ENCODE data around the gene LINGO1.

DNA sequence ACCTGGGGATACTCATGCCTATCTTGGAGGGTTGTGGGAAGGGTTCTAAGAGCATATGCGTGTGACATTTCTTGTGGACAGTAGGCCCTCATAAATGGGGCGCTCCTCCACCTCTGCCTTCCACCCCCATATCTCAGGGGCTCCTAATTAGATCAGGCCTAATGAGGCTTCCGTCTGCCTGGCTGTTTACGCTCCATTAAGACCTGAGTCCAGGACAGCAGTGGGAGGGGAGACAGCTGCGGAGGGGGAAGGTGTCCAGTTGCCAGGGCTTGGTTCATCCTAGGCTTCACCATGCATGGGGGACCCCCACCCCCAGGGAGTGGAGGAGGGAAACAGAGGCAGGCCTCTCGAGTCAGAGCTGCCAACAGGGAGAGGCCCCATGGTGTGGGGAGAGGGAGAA lies 9.3 kb upstream of the LINGO1 start:
- TF ChIP-seq, protein P1, sequence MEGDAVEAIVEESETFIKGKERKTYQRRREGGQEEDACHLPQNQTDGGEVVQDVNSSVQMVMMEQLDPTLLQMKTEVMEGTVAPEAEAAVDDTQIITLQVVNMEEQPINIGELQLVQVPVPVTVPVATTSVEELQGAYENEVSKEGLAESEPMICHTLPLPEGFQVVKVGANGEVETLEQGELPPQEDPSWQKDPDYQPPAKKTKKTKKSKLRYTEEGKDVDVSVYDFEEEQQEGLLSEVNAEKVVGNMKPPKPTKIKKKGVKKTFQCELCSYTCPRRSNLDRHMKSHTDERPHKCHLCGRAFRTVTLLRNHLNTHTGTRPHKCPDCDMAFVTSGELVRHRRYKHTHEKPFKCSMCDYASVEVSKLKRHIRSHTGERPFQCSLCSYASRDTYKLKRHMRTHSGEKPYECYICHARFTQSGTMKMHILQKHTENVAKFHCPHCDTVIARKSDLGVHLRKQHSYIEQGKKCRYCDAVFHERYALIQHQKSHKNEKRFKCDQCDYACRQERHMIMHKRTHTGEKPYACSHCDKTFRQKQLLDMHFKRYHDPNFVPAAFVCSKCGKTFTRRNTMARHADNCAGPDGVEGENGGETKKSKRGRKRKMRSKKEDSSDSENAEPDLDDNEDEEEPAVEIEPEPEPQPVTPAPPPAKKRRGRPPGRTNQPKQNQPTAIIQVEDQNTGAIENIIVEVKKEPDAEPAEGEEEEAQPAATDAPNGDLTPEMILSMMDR (IDR thresholded peaks at IDR 0.05): no peak
- no peak for TF ChIP-seq POLR2A (IDR thresholded peaks at IDR 0.05)

Data from adrenal gland (tissue), 5 donors.